DND-41 (cell line): ENCODE measurements around the gene CEP170B.

ENCODE experiments used
- CTCF ChIP-seq: IDR thresholded peaks from 2 replicates; pipeline ENCODE4 v1.5.1; 2012; ENCODE audit warnings: borderline replicate concordance, low read length, moderate library complexity, mild to moderate bottlenecking; ENCODE audit not compliant: poor library complexity, severe bottlenecking; ENCODE audit errors: extremely low read depth
- EZH2 ChIP-seq: IDR thresholded peaks from 3 replicates; pipeline ENCODE4 v1.6.1; 2012; ENCODE audit warnings: borderline replicate concordance, low read depth, mild to moderate bottlenecking, moderate library complexity, low read length, inconsistent platforms; ENCODE audit not compliant: severe bottlenecking

GRCh38 chr14:104816616-104816884, 48.5 kb upstream of the CEP170B start:
- TF ChIP-seq CTCF (no peak), EZH2 (no peak)
